Endothelial cell of umbilical vein (primary cell): ENCODE results near the gene ENG. TPM values are rescaled to one million over a fixed set of nuclear protein-coding genes. Genes with fewer than 3 reads are reported as not detected.

ENCODE experiments used
- BruUV-seq: library from RNA; stranded (reverse); fragments of 400-500 nt; replicated peaks from 2 replicates; lab custom pipeline; 2021; lab: Mats Ljungman, UMichigan
- CTCF ChIA-PET: fragments of 300-600, 350-600 bp; sonication (Branson Sonifier 250); formaldehyde crosslinking; loops from one replicate; lab custom pipeline; 2021; ENCODE audit warnings: antibody characterized with exemption, inconsistent platforms; lab: Charles Lee
- POLR2A ChIA-PET: fragments of 300-600, 350-600 bp; sonication (Branson Sonifier 250); formaldehyde crosslinking; loops from one replicate; lab custom pipeline; 2021; ENCODE audit warnings: antibody characterized with exemption, inconsistent platforms; lab: Charles Lee
- DNase-seq: peaks from one replicate; pipeline ENCODE4 v3.0.0-alpha.2; 2011; ENCODE audit warnings: low read depth, low spot score
- FAIRE-seq: peaks from 2 replicates; lab custom pipeline; 2011; peaks lifted over from hg19 to GRCh38; lab: Jason Lieb, UNC
- H2AFZ ChIP-seq: 2 replicates; pipeline ENCODE4 v1.6.0; 2012; ENCODE audit warnings: low read depth, low read length, control low read depth, inconsistent platforms
- H3K27ac ChIP-seq: 2 replicates; pipeline ENCODE4 v1.5.1; 2011; ENCODE audit warnings: low read depth, mild to moderate bottlenecking, control low read depth, low read length, moderate library complexity; ENCODE audit not compliant: insufficient read depth
- H3K27me3 ChIP-seq, 2 experiments: 2 replicates each; pipeline versions ENCODE4 v1.6.0 to v1.6.1; 2011; ENCODE audit warnings: low read length in 2 of 2, mixed read lengths in 1 of 2; ENCODE audit not compliant: control insufficient read depth in 2 of 2, insufficient read depth in 2 of 2
- H3K36me3 ChIP-seq, 2 experiments: 2 replicates in 1 of 2; 3 replicates in 1 of 2; pipeline ENCODE4 v1.5.1; 2011; ENCODE audit warnings: low read length in 2 of 2, mild to moderate bottlenecking in 1 of 2, moderate library complexity in 1 of 2; ENCODE audit not compliant: control insufficient read depth in 2 of 2, insufficient read depth in 2 of 2; ENCODE audit errors: extremely low read depth in 1 of 2
- H3K4me1 ChIP-seq: 3 replicates; pipeline ENCODE4 v1.5.1; 2011; ENCODE audit warnings: mild to moderate bottlenecking, low read length; ENCODE audit not compliant: control insufficient read depth, insufficient read depth; ENCODE audit errors: extremely low read depth
- H3K4me2 ChIP-seq: 2 replicates; pipeline ENCODE4 v1.6.1; 2011; ENCODE audit warnings: low read length, control low read depth, mixed read lengths; ENCODE audit not compliant: insufficient read depth
- H3K4me3 ChIP-seq, 3 experiments: fragments of 200-600 bp in 1 of 3; sonication (generic), shearing (Covaris generic) in 1 of 3; replicated peaks in 1 of 3; 2 replicates each; pipeline ENCODE4 v1.5.1; 2011 to 2016; ENCODE audit warnings: control low read depth in 3 of 3, low read length in 3 of 3, mild to moderate bottlenecking in 2 of 3, inconsistent platforms in 1 of 3, low read depth in 1 of 3, moderate library complexity in 1 of 3; ENCODE audit not compliant: insufficient read depth in 1 of 3
- H3K79me2 ChIP-seq: 2 replicates; pipeline ENCODE4 v1.6.0; 2012; ENCODE audit warnings: low read length, inconsistent platforms; ENCODE audit not compliant: control insufficient read depth, insufficient read depth
- H3K9ac ChIP-seq: replicated peaks from 2 replicates; pipeline ENCODE3; 2011; ENCODE audit warnings: low read length, control low read depth; ENCODE audit not compliant: insufficient read depth; ENCODE audit errors: extremely low read depth
- H3K9me1 ChIP-seq: replicated peaks from 3 replicates; pipeline ENCODE4 v1.6.0; 2011; ENCODE audit warnings: mild to moderate bottlenecking, low read length; ENCODE audit not compliant: control insufficient read depth, insufficient read depth; ENCODE audit errors: extremely low read depth
- H3K9me3 ChIP-seq: replicated peaks from 2 replicates; pipeline ENCODE4 v1.5.1; 2012; ENCODE audit warnings: low read length, inconsistent platforms; ENCODE audit not compliant: control insufficient read depth, insufficient read depth
- H4K20me1 ChIP-seq: replicated peaks from 2 replicates; pipeline ENCODE3; 2011; ENCODE audit warnings: mild to moderate bottlenecking, low read length; ENCODE audit not compliant: control insufficient read depth, insufficient read depth; ENCODE audit errors: extremely low read depth
- EZH2 ChIP-seq: IDR thresholded peaks from 2 replicates; pipeline ENCODE4 v1.6.1; 2012; ENCODE audit warnings: borderline replicate concordance, low read depth, mild to moderate bottlenecking, moderate library complexity, low read length, inconsistent platforms; ENCODE audit not compliant: severe bottlenecking
- FOS ChIP-seq: IDR thresholded peaks from 2 replicates; pipeline ENCODE4 v1.6.1; 2011; ENCODE audit warnings: mild to moderate bottlenecking, low read length, moderate library complexity, borderline replicate concordance; ENCODE audit not compliant: insufficient read depth
- GATA2 ChIP-seq: IDR thresholded peaks from 2 replicates; pipeline ENCODE4 v1.7.0; 2011; ENCODE audit warnings: low read depth, mild to moderate bottlenecking, moderate library complexity, mixed read lengths, low read length; ENCODE audit not compliant: insufficient read length, insufficient read depth
- JUN ChIP-seq: IDR thresholded peaks from 2 replicates; pipeline ENCODE4 v1.6.1; 2011; ENCODE audit warnings: borderline replicate concordance, low read depth; ENCODE audit not compliant: insufficient read length, insufficient read depth
- MYC ChIP-seq: IDR thresholded peaks from one replicate; pipeline ENCODE4 v1.6.1; 2011; ENCODE audit warnings: mild to moderate bottlenecking, low read depth, low read length
- POLR2A ChIP-seq: IDR thresholded peaks from 2 replicates; pipeline ENCODE4 v1.6.1; 2012; ENCODE audit warnings: low read depth, mild to moderate bottlenecking, control low read depth, low read length
- POLR2AphosphoS5 ChIP-seq: IDR thresholded peaks from 2 replicates; pipeline ENCODE4 v1.6.1; 2012; ENCODE audit warnings: low read depth, mild to moderate bottlenecking, control low read depth, low read length, moderate library complexity; ENCODE audit not compliant: insufficient read depth
- dilution Hi-C: fragments of 300-500 bp; cut with MboI; formaldehyde crosslinking; loops from one replicate; pipeline ENCODE4 v1.15.0; 2019; ENCODE audit warnings: low sequenced_read_pairs; ENCODE audit not compliant: extremely low pct_ligation_motif_present
- intact Hi-C: fragments of 100-400 bp; cut with micrococcal nuclease; formaldehyde crosslinking; loops from one replicate; pipeline ENCODE4 v1.10.0; 2022
- polyA plus RNA-seq, 4 experiments: library from polyadenylated mRNA; depleted of rRNA in 3 of 4; stranded (reverse) in 3 of 4; unstranded in 1 of 4; fragments of >200 nt; gene quantifications; 2 replicates each; pipeline versions ENCODE4 v1.2.1 to v1.2.3, GENCODE V29; 2011 to 2012; ENCODE audit warnings: missing spikeins in 1 of 4
- total RNA-seq: library from RNA; stranded (reverse); gene quantifications from 2 replicates; pipeline ENCODE4 v1.2.3, GENCODE V29; 2021
- TF ChIP-seq, protein P1 (sequence below), 2 donors: IDR thresholded peaks; 1 replicate in 1 of 2; 2 replicates in 1 of 2; pipeline ENCODE4 v1.5.1; 2011; ENCODE audit warnings: low read length in 2 of 2, mild to moderate bottlenecking in 2 of 2, moderate library complexity in 2 of 2, control low read depth in 1 of 2, inconsistent platforms in 1 of 2, low read depth in 1 of 2; ENCODE audit not compliant: insufficient read depth in 1 of 2; ENCODE audit errors: extremely low read depth in 1 of 2
- TF ChIP-seq, protein P2 (sequence below): IDR thresholded peaks from 2 replicates; pipeline ENCODE4 v1.6.1; 2011; ENCODE audit not compliant: insufficient read depth, insufficient read length

ENG gene
- total and polyA plus RNA-seq, 2 donors (not counting 3 experiments of a cell fraction or from before 2014, with no cell fraction given): 338 to 728 TPM

DNA sequence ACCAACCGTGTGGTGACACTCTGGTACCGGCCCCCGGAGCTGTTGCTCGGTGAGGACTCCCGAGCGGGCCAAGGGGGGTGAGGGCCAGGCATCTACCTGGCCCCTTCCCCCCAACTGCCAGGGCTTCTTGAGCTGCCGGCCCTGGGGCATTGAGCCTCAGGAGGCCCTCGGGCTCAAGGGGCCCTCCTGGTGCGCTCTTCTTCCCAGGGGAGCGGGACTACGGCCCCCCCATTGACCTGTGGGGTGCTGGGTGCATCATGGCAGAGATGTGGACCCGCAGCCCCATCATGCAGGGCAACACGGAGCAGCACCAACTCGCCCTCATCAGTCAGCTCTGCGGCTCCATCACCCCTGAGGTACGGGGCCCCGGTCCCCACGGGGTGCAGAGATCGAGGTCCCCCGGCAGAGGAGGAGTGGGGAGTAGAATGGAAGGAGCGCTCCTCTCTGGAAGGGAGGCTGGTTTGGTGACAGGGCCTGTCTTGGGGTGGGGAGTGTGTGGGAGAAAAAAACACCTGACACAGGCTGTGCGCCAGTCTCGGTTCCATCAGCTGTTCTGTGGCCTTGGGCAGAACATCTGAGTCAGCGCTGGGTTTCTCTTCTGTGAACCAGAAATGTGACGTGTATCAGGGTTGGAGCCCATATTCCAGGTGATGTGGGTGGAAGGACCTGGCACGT is 66.0 kb downstream of the ENG start:
- H3K4me1 ChIP-seq: peaks cover 28% of the 10 kb centered on the region
- dilution Hi-C loops: no loop called here
- no peak overlapping the region for H3K27ac ChIP-seq
- no peaks in the 10 kb centered on the region for H3K9me1 ChIP-seq
- H3K36me3 ChIP-seq: peaks cover 40 to 43% of the 10 kb centered on the region in 2 experiments
- no peak overlapping the region for H3K4me2 ChIP-seq
- ChIA-PET CTCF (interaction anchor here (1.6 to 7.2 kb wide), 2 partner anchors 54 to 81 kb away, joined by 5 to 58 read pairs; partner anchors contain the start of gene TOR2A), POLR2A (no interaction called here)
- no TSS peak for BruUV-seq
- no peaks in the 10 kb centered on the region for H4K20me1 ChIP-seq
- H3K4me3 ChIP-seq: no peak overlapping the region
- no peaks in the 10 kb centered on the region for H3K27me3 ChIP-seq
- H3K9ac ChIP-seq: no peak overlapping the region
- TF ChIP-seq MYC: no peak
- TF ChIP-seq JUN: no peak
- TF ChIP-seq, protein P1, sequence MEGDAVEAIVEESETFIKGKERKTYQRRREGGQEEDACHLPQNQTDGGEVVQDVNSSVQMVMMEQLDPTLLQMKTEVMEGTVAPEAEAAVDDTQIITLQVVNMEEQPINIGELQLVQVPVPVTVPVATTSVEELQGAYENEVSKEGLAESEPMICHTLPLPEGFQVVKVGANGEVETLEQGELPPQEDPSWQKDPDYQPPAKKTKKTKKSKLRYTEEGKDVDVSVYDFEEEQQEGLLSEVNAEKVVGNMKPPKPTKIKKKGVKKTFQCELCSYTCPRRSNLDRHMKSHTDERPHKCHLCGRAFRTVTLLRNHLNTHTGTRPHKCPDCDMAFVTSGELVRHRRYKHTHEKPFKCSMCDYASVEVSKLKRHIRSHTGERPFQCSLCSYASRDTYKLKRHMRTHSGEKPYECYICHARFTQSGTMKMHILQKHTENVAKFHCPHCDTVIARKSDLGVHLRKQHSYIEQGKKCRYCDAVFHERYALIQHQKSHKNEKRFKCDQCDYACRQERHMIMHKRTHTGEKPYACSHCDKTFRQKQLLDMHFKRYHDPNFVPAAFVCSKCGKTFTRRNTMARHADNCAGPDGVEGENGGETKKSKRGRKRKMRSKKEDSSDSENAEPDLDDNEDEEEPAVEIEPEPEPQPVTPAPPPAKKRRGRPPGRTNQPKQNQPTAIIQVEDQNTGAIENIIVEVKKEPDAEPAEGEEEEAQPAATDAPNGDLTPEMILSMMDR (IDR thresholded peaks at IDR 0.05; ENCODE audit: extremely low read depth in 1 of 2, insufficient read depth in 1 of 2, low read depth in 1 of 2, low read length in 2 of 2): no peak
- TF ChIP-seq GATA2: no peak
- no peak for TF ChIP-seq POLR2AphosphoS5
- no peak for TF ChIP-seq FOS
- no peak for TF ChIP-seq EZH2
- TF ChIP-seq, protein P2, sequence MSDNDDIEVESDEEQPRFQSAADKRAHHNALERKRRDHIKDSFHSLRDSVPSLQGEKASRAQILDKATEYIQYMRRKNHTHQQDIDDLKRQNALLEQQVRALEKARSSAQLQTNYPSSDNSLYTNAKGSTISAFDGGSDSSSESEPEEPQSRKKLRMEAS: no peak
- TF ChIP-seq POLR2A: no peak
- intact Hi-C loops: loop anchor here (5.0 kb wide), 1 partner anchor 271 kb away; no protein-coding TSS in a partner anchor
- DNase-seq (no peak), FAIRE-seq (no peak)
- H3K9me3 ChIP-seq: no peaks in the 10 kb centered on the region
- H3K79me2 ChIP-seq: peaks cover 52% of the 10 kb centered on the region
- no peak overlapping the region for H2AFZ ChIP-seq
